Tibial nerve (tissue), 4 donors: Measurements from ENCODE around the gene PILRB. TPM values are rescaled to one million over a fixed set of nuclear protein-coding genes. Genes with fewer than 3 reads are reported as not detected.

Experiments used
- DNase-seq, 2 donors: peaks; one replicate each; pipeline ENCODE4 v3.0.0-alpha.2; 2019; ENCODE audit warnings: low spot score in 2 of 2
- H3K27ac ChIP-seq, 4 donors: fragments of 200-600 bp; sonication (generic) in 3 of 4; one replicate each; pipeline ENCODE4 v1.5.1; 2017 to 2019; ENCODE audit warnings: mild to moderate bottlenecking in 1 of 4
- H3K27me3 ChIP-seq, 2 donors: fragments of 200-600 bp; sonication (generic) in 1 of 2; one replicate each; pipeline versions ENCODE4 v1.5.1 to v1.6.0; 2017 to 2019
- H3K36me3 ChIP-seq, 3 donors: fragments of 200-600 bp; sonication (generic); one replicate each; pipeline ENCODE4 v1.5.1; 2018 to 2019
- H3K4me1 ChIP-seq, 4 donors: fragments of 200-600 bp; sonication (generic) in 3 of 4; one replicate each; pipeline ENCODE4 v1.5.1; 2017 to 2019
- H3K4me3 ChIP-seq, 4 donors: fragments of 200-600 bp; sonication (generic) in 3 of 4; one replicate each; pipeline ENCODE4 v1.5.1; 2017 to 2019; ENCODE audit warnings: mild to moderate bottlenecking in 1 of 4, moderate library complexity in 1 of 4
- H3K9me3 ChIP-seq, 4 donors: fragments of 200-600 bp; sonication (generic) in 3 of 4; one replicate each; pipeline ENCODE4 v1.5.1; 2017 to 2019
- EP300 ChIP-seq, 2 donors: sonication (generic); formaldehyde crosslinking; IDR thresholded peaks; one replicate each; pipeline ENCODE4 v1.6.1; 2017; ENCODE audit warnings: antibody characterized with exemption in 2 of 2, mild to moderate bottlenecking in 1 of 2
- POLR2A ChIP-seq, 2 donors: fragments of 450-650 bp; IDR thresholded peaks; one replicate each; pipeline ENCODE4 v1.6.1; 2017; ENCODE audit warnings: antibody characterized with exemption in 2 of 2, mild to moderate bottlenecking in 2 of 2, moderate library complexity in 2 of 2
- WGBS, 2 donors: methylation state at CpG; one replicate each; pipeline ENCODE4 v1.1.5; 2018; 5-methylcytosine and 5-hydroxymethylcytosine counted together
- total RNA-seq, 4 donors: library from RNA; depleted of rRNA; stranded (reverse); fragments of >200 nt; gene quantifications; one replicate each; pipeline ENCODE4 v1.1.0, GENCODE V29; 2016
- TF ChIP-seq, protein P1 (sequence below), 5 experiments: fragments of 200-600 bp in 3 of 5; fragments of 450-650 bp in 2 of 5; sonication (generic) in 3 of 5; IDR thresholded peaks; one replicate each; pipeline ENCODE4 v1.5.1; 2016 to 2019; ENCODE audit warnings: antibody characterized with exemption in 5 of 5, mild to moderate bottlenecking in 3 of 5, moderate library complexity in 2 of 5

Gene PILRB
- total RNA-seq, 4 donors from 2014 or later = 107 to 152 (median 132) TPM

DNA sequence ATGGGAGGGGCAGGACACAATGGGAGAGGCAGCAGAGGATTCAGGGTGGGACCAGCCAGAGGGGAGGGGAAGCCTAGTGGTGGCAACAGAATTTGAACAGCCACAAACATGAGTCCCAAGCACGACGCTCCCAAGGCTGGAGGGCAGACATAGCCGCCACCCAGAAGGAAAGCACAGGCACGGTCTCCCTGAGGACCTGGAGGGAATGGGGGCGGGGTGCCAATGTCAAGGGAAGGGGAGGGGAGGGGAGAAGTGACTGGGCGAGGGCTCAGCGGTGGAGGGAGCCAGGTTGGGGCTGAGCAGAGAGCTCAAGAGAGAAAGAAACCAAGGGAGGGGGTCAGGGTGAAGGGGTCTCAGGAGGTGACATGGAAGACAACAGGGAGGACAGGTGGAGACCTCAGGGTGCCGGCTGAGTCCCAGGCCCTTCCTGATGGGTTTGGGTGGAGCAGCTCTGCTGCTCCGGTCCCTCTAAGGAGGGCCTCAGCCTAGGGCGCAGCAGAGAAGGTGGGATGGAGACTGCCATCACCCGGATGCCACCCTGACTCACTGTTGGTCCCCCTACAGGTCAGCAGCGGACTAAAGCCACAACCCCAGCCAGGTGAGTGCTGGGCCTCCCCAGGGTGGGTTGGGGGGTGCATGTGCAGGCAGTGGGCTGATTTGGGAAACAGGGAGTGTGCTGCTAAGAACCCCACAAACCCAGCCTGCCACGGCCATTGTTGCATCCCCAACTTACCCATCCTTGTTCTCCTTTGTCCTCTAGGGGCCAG is 39.6 kb downstream of the PILRB start:
- Histone ChIP-seq H3K27ac (no peak overlapping the region), H3K9me3 (no peaks in the 10 kb centered on the region), H3K4me3 (no peak overlapping the region), H3K4me1 (peaks cover 0 to 13% (median 3%) of the 10 kb centered on the region in 4 donors), H3K36me3 (peaks cover 0 to 25% (median 0%) of the 10 kb centered on the region in 3 donors), H3K27me3 (no peaks in the 10 kb centered on the region)
- TF ChIP-seq, protein P1, sequence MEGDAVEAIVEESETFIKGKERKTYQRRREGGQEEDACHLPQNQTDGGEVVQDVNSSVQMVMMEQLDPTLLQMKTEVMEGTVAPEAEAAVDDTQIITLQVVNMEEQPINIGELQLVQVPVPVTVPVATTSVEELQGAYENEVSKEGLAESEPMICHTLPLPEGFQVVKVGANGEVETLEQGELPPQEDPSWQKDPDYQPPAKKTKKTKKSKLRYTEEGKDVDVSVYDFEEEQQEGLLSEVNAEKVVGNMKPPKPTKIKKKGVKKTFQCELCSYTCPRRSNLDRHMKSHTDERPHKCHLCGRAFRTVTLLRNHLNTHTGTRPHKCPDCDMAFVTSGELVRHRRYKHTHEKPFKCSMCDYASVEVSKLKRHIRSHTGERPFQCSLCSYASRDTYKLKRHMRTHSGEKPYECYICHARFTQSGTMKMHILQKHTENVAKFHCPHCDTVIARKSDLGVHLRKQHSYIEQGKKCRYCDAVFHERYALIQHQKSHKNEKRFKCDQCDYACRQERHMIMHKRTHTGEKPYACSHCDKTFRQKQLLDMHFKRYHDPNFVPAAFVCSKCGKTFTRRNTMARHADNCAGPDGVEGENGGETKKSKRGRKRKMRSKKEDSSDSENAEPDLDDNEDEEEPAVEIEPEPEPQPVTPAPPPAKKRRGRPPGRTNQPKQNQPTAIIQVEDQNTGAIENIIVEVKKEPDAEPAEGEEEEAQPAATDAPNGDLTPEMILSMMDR (IDR thresholded peaks at IDR 0.05) = no peak
- TF ChIP-seq POLR2A (IDR thresholded peaks at IDR 0.05) (no peak), EP300 (IDR thresholded peaks at IDR 0.05) (no peak)
- 50 to 63% methylated on average over 13 of the region's 13 CpGs for WGBS, 2 donors
- no peak for DNase-seq

DNA sequence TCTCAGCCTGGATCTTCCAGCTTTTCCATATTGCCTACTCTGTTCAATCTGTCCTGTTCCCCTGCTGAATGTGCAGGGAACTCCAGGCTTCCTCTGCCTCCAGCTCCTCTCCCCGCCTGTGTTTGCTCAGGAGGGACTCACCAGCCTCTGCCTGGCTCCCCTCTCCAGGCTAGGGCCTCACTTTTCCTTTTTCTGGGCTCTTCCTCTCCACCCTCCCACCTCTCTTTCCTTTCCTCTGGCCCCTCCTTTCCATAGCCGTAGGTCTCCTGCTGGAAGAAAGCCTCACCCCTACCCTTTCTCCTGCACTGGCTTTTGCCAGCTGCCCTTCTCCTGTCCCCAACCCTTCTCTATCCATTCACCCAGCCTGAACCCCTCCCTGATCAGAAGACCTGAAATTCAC is 40.3 kb downstream of the PILRB start:
- no peak overlapping the region for H3K27ac ChIP-seq
- TF ChIP-seq POLR2A (IDR thresholded peaks at IDR 0.05) = no peak
- TF ChIP-seq, protein P1 (IDR thresholded peaks at IDR 0.05) = no peak
- no peak for TF ChIP-seq EP300 (IDR thresholded peaks at IDR 0.05)
- peaks cover 0 to 28% (median 0%) of the 10 kb centered on the region in 3 donors for H3K36me3 ChIP-seq

DNA sequence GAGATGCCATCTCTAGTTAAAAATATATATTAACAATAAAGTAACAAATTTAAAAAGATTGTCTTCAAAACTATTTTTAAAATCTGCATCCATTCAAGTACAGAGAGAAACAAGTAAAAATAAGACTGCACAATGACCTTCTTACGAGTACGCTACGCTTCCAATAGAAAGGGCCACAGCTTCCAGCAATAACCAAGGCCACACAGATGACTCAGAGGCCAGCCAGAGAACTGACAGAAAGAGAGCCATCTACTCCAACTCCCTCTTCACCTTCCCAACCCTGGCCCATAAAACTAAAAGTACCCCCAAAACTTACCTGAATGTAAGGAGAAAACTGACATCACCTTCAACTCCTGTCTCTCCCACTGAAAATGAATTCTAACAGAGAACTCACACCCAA is 42.1 kb downstream of the PILRB start:
- no peak for DNase-seq
- no peaks in the 10 kb centered on the region for H3K9me3 ChIP-seq
- no peak overlapping the region for H3K4me3 ChIP-seq
- H3K4me1 ChIP-seq = peaks cover 0 to 13% (median 3%) of the 10 kb centered on the region in 4 donors
- H3K27ac ChIP-seq = no peak overlapping the region
- peaks cover 0 to 39% (median 0%) of the 10 kb centered on the region in 3 donors for H3K36me3 ChIP-seq
- WGBS, 2 donors = 94 to 97% methylated on average over 3 of the region's 3 CpGs
- no peaks in the 10 kb centered on the region for H3K27me3 ChIP-seq
- TF ChIP-seq EP300 (IDR thresholded peaks at IDR 0.05) = no peak
- no peak for TF ChIP-seq POLR2A (IDR thresholded peaks at IDR 0.05)
- TF ChIP-seq, protein P1 (IDR thresholded peaks at IDR 0.05) = no peak

More for the DNA sequence above, 40.3 kb downstream of the PILRB start:
- H3K27me3 ChIP-seq = no peaks in the 10 kb centered on the region
- H3K4me3 ChIP-seq = no peak overlapping the region
- H3K4me1 ChIP-seq = peaks cover 0 to 13% (median 3%) of the 10 kb centered on the region in 4 donors
- WGBS, 2 donors = 26 to 38% methylated on average over 2 of the region's 2 CpGs
- H3K9me3 ChIP-seq = no peaks in the 10 kb centered on the region
- no peak for DNase-seq

DNA sequence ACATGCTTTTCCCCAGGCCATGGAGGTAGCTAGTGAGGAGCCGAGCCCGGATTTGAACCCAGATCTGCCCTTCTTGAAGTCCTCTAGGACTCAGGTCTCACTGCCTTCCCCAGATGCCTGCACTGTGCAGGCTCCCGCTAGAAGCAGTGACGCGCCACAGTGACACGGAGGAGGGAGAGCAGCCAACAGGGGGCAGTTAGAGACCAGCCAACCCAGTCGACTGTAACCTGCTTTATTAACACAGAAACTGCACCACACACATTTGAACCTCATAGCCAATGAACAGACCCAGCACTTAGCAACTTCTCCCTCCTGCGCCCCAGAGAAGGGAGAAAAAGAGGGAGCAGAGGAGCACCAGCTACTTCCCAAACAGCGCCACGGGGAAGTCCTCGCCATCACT is 42.7 kb downstream of the PILRB start:
- TF ChIP-seq EP300 (IDR thresholded peaks at IDR 0.05) (no peak), POLR2A (IDR thresholded peaks at IDR 0.05) (no peak)
- TF ChIP-seq, protein P1 (IDR thresholded peaks at IDR 0.05) = no peak
- DNase-seq = no peak
- Histone ChIP-seq H3K27me3 (no peaks in the 10 kb centered on the region), H3K9me3 (no peaks in the 10 kb centered on the region), H3K4me1 (peaks cover 0 to 13% (median 3%) of the 10 kb centered on the region in 4 donors), H3K36me3 (peaks cover 0 to 45% (median 0%) of the 10 kb centered on the region in 3 donors), H3K4me3 (no peak overlapping the region), H3K27ac (no peak overlapping the region)
- 71 to 73% methylated on average over 11 of the region's 11 CpGs for WGBS, 2 donors

DNA sequence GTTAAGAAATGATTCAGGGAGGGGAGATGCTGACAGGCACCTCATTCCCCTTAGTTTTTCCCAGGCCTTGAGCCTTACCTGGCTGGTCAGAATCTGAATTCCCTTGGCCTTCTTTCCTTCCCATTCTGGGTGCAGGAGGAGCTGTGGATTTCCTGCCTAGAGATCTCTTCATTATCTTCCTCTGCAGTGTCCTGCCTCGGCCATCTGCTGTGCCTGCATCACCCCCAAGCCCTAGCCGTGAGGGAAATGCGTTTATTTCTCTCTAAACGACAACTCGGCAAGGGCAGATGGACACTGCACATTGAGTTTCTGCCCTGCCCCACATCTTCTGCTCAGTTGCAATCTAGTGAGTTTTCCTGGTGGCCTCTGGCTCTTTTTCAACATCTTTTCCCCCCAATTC is 43.9 kb downstream of the PILRB start:
- no peak for TF ChIP-seq EP300 (IDR thresholded peaks at IDR 0.05)
- no peak for TF ChIP-seq POLR2A (IDR thresholded peaks at IDR 0.05)
- TF ChIP-seq, protein P1 (IDR thresholded peaks at IDR 0.05) = no peak
- no peak for DNase-seq
- Histone ChIP-seq H3K9me3 (no peaks in the 10 kb centered on the region), H3K27me3 (no peaks in the 10 kb centered on the region), H3K36me3 (peaks cover 0 to 52% (median 0%) of the 10 kb centered on the region in 3 donors), H3K27ac (no peak overlapping the region), H3K4me1 (peaks cover 0 to 13% (median 3%) of the 10 kb centered on the region in 4 donors), H3K4me3 (no peak overlapping the region)
- WGBS, 2 donors = 58 to 63% methylated on average over 5 of the region's 5 CpGs
